ENCODE measurements around the gene APBB1IP. TPM values are rescaled to one million over a fixed set of nuclear protein-coding genes. Genes with fewer than 3 reads are reported as not detected.
"Not testable (repeated sequence)": the region's sequence is repeated elsewhere in the genome, so short reads cannot be mapped to it uniquely, and the experiment has no call there.

APBB1IP gene
- total RNA-seq, 1 donor from 2014 or later: not detected

DNA sequence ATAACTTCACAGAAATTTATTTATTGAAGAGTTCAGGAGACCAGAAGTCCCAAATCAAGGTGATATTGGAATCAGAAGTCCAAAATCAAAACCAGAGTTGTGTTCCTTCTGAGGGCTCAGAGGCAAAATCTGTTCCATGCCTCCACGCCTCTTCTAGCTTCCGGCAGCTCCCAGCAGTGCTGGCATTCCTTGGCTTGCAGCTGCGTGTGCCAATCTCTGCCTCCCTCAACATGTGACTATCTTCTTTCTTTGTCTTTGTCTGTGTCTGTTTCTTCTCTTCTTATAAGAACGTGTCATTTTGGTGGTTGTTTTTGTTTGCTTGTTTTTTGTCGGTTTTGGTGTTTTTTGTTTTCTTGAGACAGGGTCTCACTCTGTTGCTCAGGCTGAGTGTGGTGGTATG lies 116.1 kb downstream of the APBB1IP start:
- DNase-seq (ENCODE audit: low read depth): peak; percentile 29

DNA sequence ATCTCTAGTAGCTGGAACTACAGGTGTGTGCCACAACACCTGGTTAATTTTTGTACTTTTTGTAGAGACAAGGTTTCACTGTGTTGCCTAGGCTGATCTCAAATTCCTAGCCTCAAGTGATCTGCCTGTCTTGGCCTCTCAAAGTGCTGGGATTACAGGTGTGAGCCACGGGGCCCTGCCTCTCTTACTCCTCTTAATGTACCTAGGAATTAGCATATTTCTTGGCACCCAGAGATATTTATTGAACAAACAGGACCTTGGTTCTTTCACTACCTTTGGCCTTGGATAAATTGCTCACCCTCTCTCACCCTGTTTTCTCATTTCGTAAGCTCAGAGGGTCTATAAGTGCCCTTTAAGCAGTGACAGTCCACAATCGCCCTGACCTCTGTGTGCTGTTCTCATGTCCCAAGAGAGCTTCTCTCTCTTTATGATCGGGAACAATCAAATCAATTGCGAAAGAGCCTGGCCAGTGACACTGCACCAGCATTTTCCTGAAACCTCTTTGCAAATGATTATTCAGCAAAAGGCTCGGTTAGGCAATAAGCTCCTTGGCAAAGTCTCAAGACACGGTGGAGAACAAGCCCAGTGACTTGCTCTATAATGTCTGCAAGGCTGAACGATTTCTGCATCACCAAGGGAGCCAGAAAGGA lies 117.7 kb downstream of the APBB1IP start:
- peak; percentile 9 for DNase-seq (ENCODE audit: low read depth)

DNA sequence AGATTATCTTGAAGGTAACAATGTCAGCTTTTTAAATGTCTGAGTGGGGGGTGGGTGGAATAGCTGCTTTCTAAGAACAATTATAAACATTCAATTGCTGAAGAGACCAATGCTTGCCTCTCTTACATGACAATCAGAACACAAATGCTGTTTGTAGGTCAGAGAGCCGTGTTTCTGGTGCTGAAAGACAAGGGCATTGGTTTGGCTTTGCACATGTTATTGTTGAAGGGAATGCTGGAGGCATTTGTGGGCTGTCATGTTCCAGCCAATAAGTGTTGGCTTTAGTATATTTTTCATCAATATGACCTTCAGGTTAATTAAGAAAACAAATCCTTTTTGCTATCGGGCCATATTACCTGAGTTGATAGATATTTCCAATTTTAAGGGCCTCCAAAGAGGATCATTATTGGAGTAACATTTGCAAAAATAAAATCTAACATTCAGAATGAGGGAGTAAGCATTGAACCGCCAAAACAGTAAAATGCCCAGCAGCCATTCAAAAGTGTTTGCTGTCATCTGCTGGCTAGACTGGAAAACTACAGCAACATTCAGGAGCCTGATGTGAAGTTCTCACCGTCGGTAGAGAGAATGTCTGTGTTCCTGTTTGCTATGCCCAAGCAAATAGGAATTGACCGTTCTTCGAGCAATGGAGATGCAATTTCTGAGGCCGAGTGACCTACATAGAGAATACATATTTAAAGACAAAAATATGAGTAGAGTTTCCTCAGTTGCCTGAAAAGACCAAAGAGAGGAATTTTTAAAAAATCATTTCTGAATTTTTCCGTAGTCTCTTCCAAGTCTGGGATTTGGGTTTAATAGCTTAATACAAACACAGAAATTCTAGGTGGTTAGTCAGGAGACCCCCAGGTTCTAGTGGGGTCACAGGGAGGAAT lies 118.9 kb downstream of the APBB1IP start:
- peak; percentile 42 for DNase-seq (ENCODE audit: low read depth)

DNA sequence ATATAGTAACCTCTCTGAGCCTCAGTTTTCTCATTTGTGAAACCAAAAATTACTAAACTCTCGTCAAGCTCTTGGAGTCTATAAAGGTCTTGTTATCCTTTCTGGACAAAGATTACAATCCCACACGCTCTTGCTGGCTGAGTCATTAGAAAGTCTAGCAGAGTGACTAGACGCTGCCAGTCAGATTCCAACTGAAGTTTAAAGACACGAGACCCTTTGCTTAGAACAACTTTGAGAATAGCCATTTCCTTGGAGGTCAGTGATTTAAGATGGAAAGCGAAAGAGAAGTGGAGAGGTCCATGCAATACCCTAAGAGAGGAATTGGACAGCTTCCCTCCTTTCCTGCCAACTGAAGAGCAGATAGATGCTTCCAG lies 119.5 kb downstream of the APBB1IP start:
- DNase-seq (ENCODE audit: low read depth): peak; percentile 7

GRCh38 chr10:26566525-26567350 lies 128.6 kb downstream of the APBB1IP start:
- no peak for DNase-seq (ENCODE audit: low read depth)

DNA sequence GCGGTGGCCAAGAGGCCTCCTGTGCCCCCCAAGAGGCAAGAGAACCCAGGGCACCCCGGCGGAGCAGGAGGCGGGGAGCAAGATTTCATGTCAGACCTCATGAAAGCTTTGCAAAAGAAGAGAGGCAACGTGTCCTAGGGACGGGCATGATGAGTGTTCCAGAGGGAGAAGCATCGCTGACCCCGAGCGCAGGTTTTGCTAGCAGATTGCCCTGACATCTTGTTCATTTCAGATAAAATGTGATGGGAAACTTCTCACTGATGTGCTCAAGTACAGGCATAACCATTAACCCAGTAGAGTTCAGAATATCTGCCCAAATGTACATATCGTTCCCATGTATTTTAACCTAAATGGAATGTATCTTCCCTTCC lies 129.2 kb downstream of the APBB1IP start:
- DNase-seq (ENCODE audit: low read depth): no peak

- DNase-seq (ENCODE audit: low read depth): no peak
Observed at GRCh38 chr10:26571655-26572054, 133.5 kb downstream of the APBB1IP start.

DNA sequence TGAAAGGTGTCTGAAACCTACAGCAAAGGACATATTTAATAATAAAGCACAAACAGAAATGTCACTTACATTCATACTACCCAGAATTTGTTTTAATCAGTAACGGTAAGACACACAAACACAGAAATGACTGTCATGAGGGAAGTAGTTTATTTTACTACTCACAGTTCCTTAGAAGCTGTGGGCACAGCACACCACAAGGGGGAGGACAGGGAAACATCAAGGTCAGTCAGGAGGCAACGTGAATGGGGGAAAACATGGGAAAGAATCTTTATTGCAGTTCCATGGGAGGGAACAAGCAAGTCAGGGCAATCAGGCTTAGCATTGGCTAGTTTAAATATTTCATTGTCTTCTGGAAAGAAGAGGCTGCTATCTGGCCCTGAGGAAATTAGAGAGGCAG lies 135.5 kb downstream of the APBB1IP start:
- DNase-seq (ENCODE audit: low read depth): no peak

DNA sequence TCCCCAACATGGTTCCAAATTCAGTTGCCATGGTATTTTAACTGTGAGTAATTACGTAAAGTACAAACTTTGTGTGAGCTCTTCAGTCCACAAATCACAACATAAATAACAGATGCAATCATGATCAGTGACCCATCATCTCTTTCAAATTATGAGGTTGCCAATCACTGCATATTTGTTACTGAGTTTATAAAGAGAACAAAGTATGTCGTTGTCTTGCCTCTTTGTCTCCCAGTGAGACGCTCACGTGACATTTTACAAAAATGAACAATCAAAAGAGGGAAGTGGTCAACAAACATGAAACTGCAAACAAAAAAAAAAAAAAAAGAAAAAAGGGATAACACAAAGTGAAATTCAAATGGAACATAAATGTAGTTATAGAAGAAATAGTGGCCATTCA lies 136.6 kb downstream of the APBB1IP start:
- no peak for DNase-seq (ENCODE audit: low read depth)

GRCh38 chr10:26578371-26578770 lies 140.2 kb downstream of the APBB1IP start:
- DNase-seq (ENCODE audit: low read depth): not testable (repeated sequence)

GRCh38 chr10:26579256-26580063 lies 141.3 kb downstream of the APBB1IP start:
- DNase-seq (ENCODE audit: low read depth): no peak

DNA sequence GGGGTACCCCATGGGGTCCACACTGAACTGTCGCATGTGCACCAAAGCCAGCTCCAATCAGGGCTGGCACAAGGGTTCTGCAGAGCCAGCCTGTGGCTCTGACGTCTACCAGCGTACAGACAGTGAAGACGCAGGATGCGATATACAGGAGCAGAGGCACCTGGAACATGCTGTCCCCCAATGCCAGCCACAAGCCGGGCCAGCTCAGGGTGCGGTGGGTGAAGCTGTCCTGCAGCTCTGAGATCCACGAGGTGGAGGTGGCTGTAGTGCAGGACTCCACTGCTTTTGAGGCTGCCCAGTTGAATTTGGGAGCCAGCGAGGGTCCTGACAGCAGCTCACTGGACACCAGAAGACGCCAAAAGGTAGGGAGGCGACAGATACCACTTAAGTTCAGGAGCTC lies 148.1 kb downstream of the APBB1IP start:
- no peak for DNase-seq (ENCODE audit: low read depth)

- no peak for DNase-seq (ENCODE audit: low read depth)
Observed at GRCh38 chr10:26588611-26589010, 150.5 kb downstream of the APBB1IP start.

DNA sequence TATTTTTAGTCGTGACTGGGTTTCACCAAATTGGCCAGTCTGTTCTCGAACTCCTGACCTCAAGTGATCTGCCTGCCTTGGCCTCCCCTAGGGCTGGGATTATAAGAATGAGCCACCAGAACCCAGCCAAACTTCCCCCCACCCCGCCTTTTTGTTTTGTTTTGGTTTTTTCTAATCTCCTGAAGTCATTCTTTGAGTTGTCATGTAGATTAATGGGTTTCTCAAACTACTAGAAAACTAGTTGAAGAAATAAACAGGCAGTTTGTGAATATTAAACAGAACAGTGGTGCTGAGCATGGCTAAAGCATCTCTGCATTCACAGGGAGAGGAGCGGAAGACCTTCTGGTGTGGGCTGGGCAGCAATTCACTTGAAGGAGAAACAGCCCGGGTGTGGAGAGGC lies 151.7 kb downstream of the APBB1IP start:
- not testable (repeated sequence) for DNase-seq (ENCODE audit: low read depth)

- no peak for DNase-seq (ENCODE audit: low read depth)
Observed at GRCh38 chr10:26593896-26594295, 155.8 kb downstream of the APBB1IP start.

GRCh38 chr10:26603283-26603682 lies 165.1 kb downstream of the APBB1IP start:
- peak; percentile 3 for DNase-seq (ENCODE audit: low read depth)

GRCh38 chr10:26604320-26605093 lies 166.4 kb downstream of the APBB1IP start:
- not testable (repeated sequence) for DNase-seq (ENCODE audit: low read depth)

GRCh38 chr10:26606389-26606877 lies 168.3 kb downstream of the APBB1IP start:
- peak; percentile 9 for DNase-seq (ENCODE audit: low read depth)

DNA sequence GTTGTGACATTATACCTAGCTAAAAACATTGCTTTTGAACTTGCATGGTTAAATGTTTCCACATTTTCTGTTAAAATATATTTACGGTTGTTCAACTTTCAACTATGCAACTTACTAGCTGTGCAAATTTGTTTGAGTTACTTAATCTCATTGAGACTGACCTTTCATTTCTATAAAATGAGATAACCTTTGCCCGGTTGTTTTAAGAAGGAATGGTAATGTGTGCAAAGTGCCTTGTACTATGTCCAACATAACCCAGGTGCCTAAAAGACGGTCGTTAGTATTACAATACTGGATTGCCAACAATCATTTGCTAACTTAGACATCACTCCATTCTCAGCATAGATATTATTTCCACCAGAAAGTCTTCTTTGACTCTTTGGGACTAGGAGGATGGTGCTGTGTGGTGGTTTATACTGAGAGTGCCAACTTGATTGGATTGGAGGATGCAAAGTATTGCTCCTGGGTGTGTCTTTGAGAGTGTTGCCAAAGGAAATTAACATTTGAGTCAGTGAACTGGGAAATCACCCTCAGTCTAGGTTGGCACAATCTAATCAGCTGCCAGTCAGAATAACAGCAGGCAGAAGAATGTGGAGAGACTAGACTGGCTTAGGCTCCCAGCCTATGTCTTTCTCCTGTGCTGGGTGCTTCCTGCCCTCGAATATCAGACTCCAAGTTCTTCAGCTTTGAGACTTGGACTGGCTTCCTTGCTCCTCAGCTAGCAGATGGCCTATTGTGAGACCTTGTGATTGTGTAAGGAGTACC lies 174.2 kb downstream of the APBB1IP start:
- no peak for DNase-seq (ENCODE audit: low read depth)

Data from myocyte (in vitro differentiated cells).